GM23338 (cell line): ENCODE data around the gene ANTXR1. TPM values are rescaled to one million over a fixed set of nuclear protein-coding genes. Genes with fewer than 3 reads are reported as not detected.
A peak's percentile ranks its signal among the peaks of the same experiment; 100 is the strongest.

Experiments used
- ATAC-seq: fragments of 200-7000 bp; cut with Tn5 transposase; 3 replicates; pipeline ENCODE4 v1.9.1; 2020
- DNase-seq: peaks from one replicate; pipeline ENCODE4 v3.0.0-alpha.2; 2015; ENCODE audit warnings: low spot score
- H2AFZ ChIP-seq: fragments of 200-600 bp; sonication (generic); 2 replicates; pipeline ENCODE4 v1.8.0; 2016; ENCODE audit warnings: antibody characterized with exemption, mild to moderate bottlenecking, moderate library complexity
- H3F3A ChIP-seq: fragments of 200-600 bp; sonication (generic); replicated peaks from 2 replicates; pipeline ENCODE4 v1.8.0; 2017; ENCODE audit warnings: antibody characterized with exemption, mixed run types, low read depth
- H3K27ac ChIP-seq: fragments of 200-600 bp; sonication (generic); 2 replicates; pipeline ENCODE4 v1.6.1; 2016; ENCODE audit warnings: low read depth
- H3K27me3 ChIP-seq: fragments of 200-600 bp; sonication (generic); 2 replicates; pipeline ENCODE4 v1.8.0; 2016; ENCODE audit warnings: mild to moderate bottlenecking, mixed run types, moderate library complexity; ENCODE audit not compliant: insufficient read depth
- H3K36me3 ChIP-seq: fragments of 200-600 bp; sonication (generic); 2 replicates; pipeline ENCODE4 v1.8.0; 2016; ENCODE audit warnings: mild to moderate bottlenecking; ENCODE audit not compliant: insufficient read depth
- H3K4me1 ChIP-seq: fragments of 200-600 bp; sonication (generic); 2 replicates; pipeline ENCODE4 v1.8.0; 2016; ENCODE audit warnings: mild to moderate bottlenecking, moderate library complexity; ENCODE audit not compliant: insufficient read depth
- H3K4me2 ChIP-seq: fragments of 200-600 bp; sonication (generic); 2 replicates; pipeline ENCODE4 v1.7.1; 2017; ENCODE audit warnings: mixed run types
- H3K4me3 ChIP-seq: fragments of 200-600 bp; sonication (generic); 2 replicates; pipeline ENCODE4 v1.6.1; 2016; ENCODE audit warnings: mixed run types
- H3K79me2 ChIP-seq: fragments of 200-600 bp; sonication (generic); replicated peaks from 2 replicates; pipeline ENCODE4 v1.8.0; 2017; ENCODE audit warnings: mild to moderate bottlenecking; ENCODE audit not compliant: insufficient read depth
- H3K9me2 ChIP-seq: fragments of 200-600 bp; sonication (generic); 2 replicates; pipeline ENCODE4 v1.8.0; 2017; ENCODE audit not compliant: insufficient read depth
- H4K20me1 ChIP-seq: fragments of 200-600 bp; sonication (generic); replicated peaks from 2 replicates; pipeline ENCODE4 v1.8.0; 2017; ENCODE audit warnings: mild to moderate bottlenecking; ENCODE audit not compliant: insufficient read depth
- H3K27ac Mint-ChIP-seq: 2 replicates; pipeline ENCODE4 v1.8.0; 2020; ENCODE audit warnings: inconsistent platforms, mild to moderate bottlenecking, moderate library complexity, mixed read lengths
- H3K27me3 Mint-ChIP-seq: 3 replicates; pipeline ENCODE4 v1.8.0; 2022; ENCODE audit warnings: low read depth, mild to moderate bottlenecking, moderate library complexity, mixed read lengths, inconsistent platforms; ENCODE audit not compliant: insufficient read depth, poor library complexity
- H3K36me3 Mint-ChIP-seq: 3 replicates; pipeline ENCODE4 v1.8.0; 2021; ENCODE audit warnings: low read depth, mild to moderate bottlenecking, inconsistent platforms, moderate library complexity, mixed read lengths
- H3K4me1 Mint-ChIP-seq: 3 replicates; pipeline ENCODE4 v1.8.0; 2020; ENCODE audit warnings: mild to moderate bottlenecking, inconsistent platforms, mixed read lengths
- H3K4me3 Mint-ChIP-seq: 3 replicates; pipeline ENCODE4 v1.8.0; 2021; ENCODE audit warnings: moderate library complexity, mild to moderate bottlenecking, inconsistent platforms, mixed read lengths
- H3K9me3 Mint-ChIP-seq: 3 replicates; pipeline ENCODE4 v1.8.0; 2020; ENCODE audit warnings: moderate library complexity, mild to moderate bottlenecking, inconsistent platforms, mixed read lengths
- CREB1 ChIP-seq: fragments of 250-450 bp; sonication (Bioruptor Pico); IDR thresholded peaks from 2 replicates; pipeline ENCODE4 v1.5.0; 2020; ENCODE audit warnings: low read depth, mild to moderate bottlenecking, moderate library complexity
- CTCF ChIP-seq, 2 experiments: fragments of 200-600 bp in 1 of 2; sonication (generic) in 1 of 2; conservative IDR thresholded peaks; 2 replicates each; pipeline versions ENCODE4 v1.5.1 to v1.6.1; 2016 to 2017; ENCODE audit warnings: antibody characterized with exemption in 2 of 2, low read depth in 2 of 2, mild to moderate bottlenecking in 2 of 2, moderate library complexity in 1 of 2
- ETS1 ChIP-seq: IDR thresholded peaks from 2 replicates; pipeline ENCODE4 v1.6.1; 2016; ENCODE audit warnings: antibody characterized with exemption
- JUNB ChIP-seq: IDR thresholded peaks from one replicate; pipeline ENCODE4 v1.6.1; 2016; ENCODE audit warnings: antibody characterized with exemption; ENCODE audit not compliant: unreplicated experiment
- NANOG ChIP-seq: IDR thresholded peaks from 2 replicates; pipeline ENCODE4 v1.6.1; 2016; ENCODE audit warnings: antibody characterized with exemption, borderline replicate concordance
- POLR2AphosphoS5 ChIP-seq: IDR thresholded peaks from 2 replicates; pipeline ENCODE4 v1.6.1; 2016; ENCODE audit warnings: antibody characterized with exemption, low read depth
- STAT1 ChIP-seq: IDR thresholded peaks from one replicate; pipeline ENCODE4 v1.6.1; 2016; ENCODE audit warnings: antibody characterized with exemption; ENCODE audit not compliant: unreplicated experiment
- ZNF331 ChIP-seq: fragments of 250-450 bp; sonication (Bioruptor Pico); IDR thresholded peaks from 2 replicates; pipeline ENCODE4 v1.5.0; 2020; ENCODE audit warnings: low read depth, mild to moderate bottlenecking, moderate library complexity
- ZNF462 ChIP-seq: fragments of 250-450 bp; sonication (Bioruptor Pico); IDR thresholded peaks from 2 replicates; pipeline ENCODE4 v1.5.0; 2020; ENCODE audit warnings: mild to moderate bottlenecking, moderate library complexity
- polyA plus RNA-seq: library from polyadenylated mRNA; unstranded; fragments of >200 nt; fragmentation: Nextera tagmentation; extraction: Ambion mirVana; gene quantifications from 2 replicates; pipeline ENCODE4 v1.2.1, GENCODE V29; 2016
- total RNA-seq: library from RNA; depleted of rRNA; stranded (reverse); fragments of >200 nt; shearing (Covaris generic); gene quantifications from 2 replicates; pipeline ENCODE4 v1.2.3, GENCODE V29; 2014

The ANTXR1 gene
- total and polyA plus RNA-seq, 2 experiments from 2014 or later, result 16.1 to 23.1 TPM

GRCh38 chr2:69177063-69177771 lies 164.2 kb downstream of the ANTXR1 start (continued):
- TF ChIP-seq CREB1 (CRISPR knock-in tag), result no peak
- no peak for TF ChIP-seq NANOG
- no peak for TF ChIP-seq JUNB
- no peak for TF ChIP-seq CTCF (conservative IDR thresholded peaks at IDR 0.05; ENCODE audit: low read depth in 2 of 2)

GRCh38 chr2:69177785-69178636 lies 165.0 kb downstream of the ANTXR1 start:
- Histone ChIP-seq H3K4me2 (peak overlapping the region; percentile 78), H4K20me1 (no peaks in the 10 kb centered on the region), H3K9me2 (no peaks in the 10 kb centered on the region), H3K4me1 (peaks cover 23% of the 10 kb centered on the region), H2AFZ (peak overlapping the region; percentile 30), H3K27me3 (no peaks in the 10 kb centered on the region), H3K4me3 (peak overlapping the region; percentile 41), H3K79me2 (no peaks in the 10 kb centered on the region), H3K36me3 (no peaks in the 10 kb centered on the region), H3F3A (0 out of 2 replicates have a peak, but pooled peaks cover 5% of the 10 kb centered on the region), H3K27ac (peak overlapping the region; percentile 98)
- DNase-seq, result peak; percentile 96
- Mint-ChIP-seq H3K4me1 (peaks cover 21% of the 10 kb centered on the region), H3K27me3 (peaks cover 5% of the 10 kb centered on the region), H3K9me3 (no peaks in the 10 kb centered on the region), H3K36me3 (peaks cover 13% of the 10 kb centered on the region; the same call in 1 of the 3 replicates), H3K27ac (peak overlapping the region; percentile 99), H3K4me3 (peak overlapping the region; percentile 67)
- ATAC-seq, result peak; percentile 97
- no peak for TF ChIP-seq ZNF462 (CRISPR knock-in tag)
- no peak for TF ChIP-seq ZNF331 (CRISPR knock-in tag)
- TF ChIP-seq CREB1 (CRISPR knock-in tag), result no peak
- no peak for TF ChIP-seq STAT1
- peak; percentile 70 for TF ChIP-seq ETS1
- TF ChIP-seq CTCF (conservative IDR thresholded peaks at IDR 0.05; ENCODE audit: low read depth in 2 of 2), result no peak; a peak in 1 of 4 replicates
- TF ChIP-seq POLR2AphosphoS5, result peak; percentile 75
